WERI-Rb-1 (cell line): ENCODE measurements around the gene ZNF583.

Experiments used
- DNase-seq: peaks from one replicate; pipeline ENCODE4 v3.0.0-alpha.2; 2020
- H3K27ac ChIP-seq: fragments of 250-450 bp; sonication (Bioruptor Pico); 2 replicates; pipeline ENCODE4 v1.5.1; 2020; ENCODE audit warnings: mild to moderate bottlenecking, moderate library complexity
- H3K27me3 ChIP-seq: fragments of 250-450 bp; sonication (Bioruptor Pico); 2 replicates; pipeline ENCODE4 v1.5.1; 2021; ENCODE audit warnings: mild to moderate bottlenecking, low read depth, moderate library complexity; ENCODE audit not compliant: insufficient read depth, severe bottlenecking
- H3K36me3 ChIP-seq: fragments of 250-450 bp; sonication (Bioruptor Pico); 2 replicates; pipeline ENCODE4 v1.5.1; 2020; ENCODE audit warnings: mild to moderate bottlenecking, moderate library complexity
- H3K4me3 ChIP-seq: 2 replicates; pipeline ENCODE4 v1.5.1; 2011; ENCODE audit warnings: low read depth, mild to moderate bottlenecking, control low read depth, low read length
- H3K9me3 ChIP-seq: fragments of 250-450 bp; sonication (Bioruptor Pico); 2 replicates; pipeline ENCODE4 v1.5.1; 2021; ENCODE audit warnings: mild to moderate bottlenecking, moderate library complexity; ENCODE audit not compliant: severe bottlenecking
- TF ChIP-seq, protein P1 (sequence below): IDR thresholded peaks from 2 replicates; pipeline ENCODE4 v1.5.1; 2011; ENCODE audit warnings: low read depth, mild to moderate bottlenecking, control low read depth, inconsistent platforms, low read length

The ZNF583 gene

DNA sequence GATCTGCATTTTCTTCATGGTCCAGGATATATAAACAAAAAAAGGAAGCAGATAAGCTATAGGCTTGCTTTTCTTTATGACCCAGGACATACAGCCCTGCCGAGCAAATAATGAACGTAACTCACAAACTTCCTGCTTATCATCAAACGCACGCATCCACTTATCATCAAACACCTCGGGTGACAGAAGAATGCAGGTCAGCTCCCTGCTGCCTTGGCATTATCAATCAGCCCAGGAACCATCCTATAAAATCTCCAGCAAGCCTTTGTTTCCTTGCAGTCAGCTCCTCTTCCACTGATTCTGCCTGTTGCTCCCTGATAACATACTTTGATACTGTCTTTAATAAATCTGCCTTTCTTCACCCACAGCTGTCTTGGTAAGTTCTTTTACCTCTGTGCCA is 5.3 kb upstream of the ZNF583 start:
- Histone ChIP-seq H3K9me3 (peaks cover 5% of the 10 kb centered on the region), H3K4me3 (no peak overlapping the region), H3K27me3 (no peaks in the 10 kb centered on the region), H3K27ac (no peak overlapping the region), H3K36me3 (peaks cover 6% of the 10 kb centered on the region)
- DNase-seq, result no peak
- TF ChIP-seq, protein P1, sequence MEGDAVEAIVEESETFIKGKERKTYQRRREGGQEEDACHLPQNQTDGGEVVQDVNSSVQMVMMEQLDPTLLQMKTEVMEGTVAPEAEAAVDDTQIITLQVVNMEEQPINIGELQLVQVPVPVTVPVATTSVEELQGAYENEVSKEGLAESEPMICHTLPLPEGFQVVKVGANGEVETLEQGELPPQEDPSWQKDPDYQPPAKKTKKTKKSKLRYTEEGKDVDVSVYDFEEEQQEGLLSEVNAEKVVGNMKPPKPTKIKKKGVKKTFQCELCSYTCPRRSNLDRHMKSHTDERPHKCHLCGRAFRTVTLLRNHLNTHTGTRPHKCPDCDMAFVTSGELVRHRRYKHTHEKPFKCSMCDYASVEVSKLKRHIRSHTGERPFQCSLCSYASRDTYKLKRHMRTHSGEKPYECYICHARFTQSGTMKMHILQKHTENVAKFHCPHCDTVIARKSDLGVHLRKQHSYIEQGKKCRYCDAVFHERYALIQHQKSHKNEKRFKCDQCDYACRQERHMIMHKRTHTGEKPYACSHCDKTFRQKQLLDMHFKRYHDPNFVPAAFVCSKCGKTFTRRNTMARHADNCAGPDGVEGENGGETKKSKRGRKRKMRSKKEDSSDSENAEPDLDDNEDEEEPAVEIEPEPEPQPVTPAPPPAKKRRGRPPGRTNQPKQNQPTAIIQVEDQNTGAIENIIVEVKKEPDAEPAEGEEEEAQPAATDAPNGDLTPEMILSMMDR, result no peak

DNA sequence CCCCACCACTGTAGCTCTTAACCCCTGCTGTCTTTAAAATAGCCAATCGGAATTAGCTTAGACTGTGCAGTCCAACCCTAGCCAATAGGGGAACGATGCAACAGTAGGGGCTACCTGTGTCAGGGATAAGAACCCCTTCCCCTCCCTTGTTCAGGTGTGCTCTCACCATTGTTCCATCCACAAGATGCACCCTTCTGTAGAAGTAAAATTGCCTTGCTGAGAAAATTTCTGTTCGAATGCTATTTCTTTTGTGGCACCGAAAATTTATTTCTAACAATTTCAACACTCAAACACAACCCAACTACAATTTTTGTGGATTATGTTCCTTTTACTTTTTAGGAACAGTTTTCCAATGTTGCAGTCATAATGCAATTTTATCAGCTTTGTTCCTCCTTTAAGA is 3.6 kb upstream of the ZNF583 start:
- peaks cover 2% of the 10 kb centered on the region for H3K9me3 ChIP-seq
- no peak for DNase-seq
- no peaks in the 10 kb centered on the region for H3K27me3 ChIP-seq
- H3K36me3 ChIP-seq, result peaks cover 6% of the 10 kb centered on the region
- TF ChIP-seq, protein P1, result no peak
- H3K4me3 ChIP-seq, result no peak overlapping the region
- no peak overlapping the region for H3K27ac ChIP-seq

DNA sequence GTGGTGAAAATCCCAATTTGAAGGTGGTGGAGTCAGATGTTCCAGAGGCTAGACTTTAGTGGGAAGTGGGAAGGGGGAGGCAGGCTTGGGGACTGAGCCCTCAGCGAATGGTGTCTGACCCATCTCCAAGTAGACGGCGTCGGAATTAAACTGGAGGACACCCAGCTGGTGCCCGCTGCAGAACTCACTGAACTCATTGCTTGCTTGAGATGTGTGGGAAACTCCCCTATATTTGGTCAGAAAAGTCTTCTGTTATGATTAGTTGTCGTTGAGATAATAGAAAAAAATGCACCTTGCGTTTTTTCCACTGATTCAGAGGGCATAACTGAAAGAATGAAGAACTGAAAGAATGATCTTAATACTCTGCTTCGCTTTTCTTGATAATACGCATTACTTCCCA is 871 bp upstream of the ZNF583 start:
- H3K27ac ChIP-seq, result peak overlapping the region; percentile 99
- TF ChIP-seq, protein P1, result no peak
- H3K9me3 ChIP-seq, result peaks cover 2% of the 10 kb centered on the region
- no peak for DNase-seq
- no peaks in the 10 kb centered on the region for H3K27me3 ChIP-seq
- H3K36me3 ChIP-seq, result peaks cover 21% of the 10 kb centered on the region
- H3K4me3 ChIP-seq, result peak overlapping the region; percentile 85

DNA sequence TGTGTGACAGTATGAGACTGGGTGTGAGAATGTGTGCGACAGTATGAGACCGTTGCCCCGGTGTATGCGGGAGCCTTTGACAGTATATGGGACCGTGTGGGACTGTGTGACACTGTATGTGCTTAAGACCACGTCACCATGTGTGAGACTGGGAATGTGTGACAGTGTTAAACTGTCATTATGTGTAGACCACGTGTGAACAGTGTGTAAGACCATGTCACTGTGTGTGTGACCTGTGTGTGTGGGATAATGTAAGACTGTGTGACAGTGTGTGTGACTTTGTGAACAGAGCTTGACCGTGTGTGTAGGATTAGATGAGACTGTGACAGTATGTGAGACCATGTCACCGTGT is 549 bp downstream of the ZNF583 start:
- H3K9me3 ChIP-seq, result no peaks in the 10 kb centered on the region
- H3K27ac ChIP-seq, result no peak overlapping the region
- no peak for DNase-seq
- TF ChIP-seq, protein P1, result no peak
- H3K36me3 ChIP-seq, result peaks cover 28% of the 10 kb centered on the region
- peak overlapping the region; percentile 85 for H3K4me3 ChIP-seq
- H3K27me3 ChIP-seq, result no peaks in the 10 kb centered on the region

DNA sequence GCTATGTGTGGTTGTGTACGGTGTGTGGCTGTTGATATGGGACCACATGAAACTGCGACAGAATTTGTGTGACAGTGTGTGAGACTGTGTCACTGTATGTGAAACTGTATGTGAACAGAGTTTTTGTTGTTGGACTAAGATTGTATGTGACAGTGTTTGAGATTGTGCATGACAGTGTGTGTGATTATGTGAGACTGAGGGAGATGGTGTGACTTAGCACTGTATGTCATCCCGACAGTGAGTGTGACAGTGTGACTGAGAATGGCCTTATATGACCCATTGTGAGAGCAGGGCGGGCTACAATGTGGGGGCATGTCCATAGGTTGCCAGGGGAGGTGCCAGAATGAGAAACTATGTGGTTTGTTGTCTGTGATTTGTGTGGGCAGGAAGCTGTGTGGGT is 930 bp downstream of the ZNF583 start:
- peaks cover 31% of the 10 kb centered on the region for H3K36me3 ChIP-seq
- DNase-seq, result no peak
- no peaks in the 10 kb centered on the region for H3K27me3 ChIP-seq
- H3K9me3 ChIP-seq, result no peaks in the 10 kb centered on the region
- H3K27ac ChIP-seq, result no peak overlapping the region
- peak overlapping the region; percentile 85; the same call in 1 of the 2 replicates for H3K4me3 ChIP-seq
- TF ChIP-seq, protein P1, result no peak

DNA sequence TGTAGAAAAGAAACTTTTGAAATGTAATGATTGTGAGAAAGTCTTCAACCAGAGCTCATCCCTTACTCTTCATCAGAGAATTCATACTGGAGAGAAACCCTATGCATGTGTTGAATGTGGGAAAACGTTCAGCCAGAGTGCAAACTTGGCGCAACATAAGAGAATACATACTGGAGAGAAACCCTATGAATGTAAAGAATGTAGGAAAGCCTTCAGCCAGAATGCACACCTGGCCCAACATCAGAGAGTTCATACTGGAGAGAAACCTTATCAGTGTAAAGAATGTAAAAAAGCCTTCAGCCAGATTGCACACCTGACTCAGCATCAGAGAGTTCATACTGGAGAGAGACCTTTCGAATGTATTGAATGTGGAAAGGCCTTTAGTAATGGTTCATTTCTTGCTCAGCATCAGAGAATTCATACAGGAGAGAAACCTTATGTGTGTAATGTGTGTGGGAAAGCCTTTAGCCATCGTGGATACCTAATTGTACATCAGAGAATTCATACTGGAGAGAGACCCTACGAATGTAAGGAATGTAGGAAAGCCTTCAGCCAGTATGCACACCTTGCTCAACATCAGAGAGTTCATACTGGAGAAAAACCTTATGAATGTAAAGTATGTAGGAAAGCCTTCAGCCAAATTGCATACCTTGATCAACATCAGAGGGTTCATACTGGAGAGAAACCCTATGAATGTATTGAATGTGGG is 19.3 kb downstream of the ZNF583 start:
- Histone ChIP-seq H3K27me3 (no peaks in the 10 kb centered on the region), H3K36me3 (peaks cover 30% of the 10 kb centered on the region), H3K27ac (no peak overlapping the region), H3K9me3 (peaks cover 47% of the 10 kb centered on the region), H3K4me3 (no peak overlapping the region)
- no peak for DNase-seq
- TF ChIP-seq, protein P1, result no peak
